Body of pancreas (tissue), 4 donors: ENCODE results near the gene RGL3. TPM values are rescaled to one million over a fixed set of nuclear protein-coding genes. Genes with fewer than 3 reads are reported as not detected.

Source experiments
- ATAC-seq: fragments of 150-250 bp; one replicate; pipeline ENCODE4 v1.9.1; 2016
- DNase-seq, 4 donors: peaks; one replicate each; pipeline ENCODE4 v3.0.0-alpha.2; 2019
- H3K27ac ChIP-seq, 4 donors: fragments of 200-600 bp; sonication (generic); 1 replicate in 3 of 4; 2 replicates in 1 of 4; pipeline versions ENCODE4 v1.5.1 to v1.6.1; 2016 to 2019; ENCODE audit warnings: mild to moderate bottlenecking in 1 of 4, mixed read lengths in 1 of 4, moderate library complexity in 1 of 4
- H3K27me3 ChIP-seq, 2 donors: fragments of 200-600 bp; sonication (generic); one replicate each; pipeline ENCODE4 v1.6.0; 2016; ENCODE audit warnings: mild to moderate bottlenecking in 1 of 2
- H3K36me3 ChIP-seq, 2 donors: fragments of 200-600 bp; sonication (generic); replicated peaks in 1 of 2; 2 replicates each; pipeline ENCODE4 v1.5.1; 2016; ENCODE audit warnings: low read depth in 2 of 2; ENCODE audit not compliant: insufficient read depth in 1 of 2
- H3K4me1 ChIP-seq: fragments of 200-600 bp; sonication (generic); one replicate; pipeline ENCODE4 v1.6.0; 2016
- H3K4me3 ChIP-seq, 2 donors: fragments of 200-600 bp; sonication (generic); 1 replicate in 1 of 2; 2 replicates in 1 of 2; pipeline ENCODE4 v1.5.1; 2016 to 2019
- H3K9me3 ChIP-seq, 3 donors: fragments of 200-600 bp; sonication (generic); 1 replicate in 2 of 3; 2 replicates in 1 of 3; pipeline ENCODE4 v1.5.1; 2016
- CTCF ChIP-seq, 7 experiments: fragments of 450-650 bp in 4 of 7; fragments of 200-600 bp in 3 of 7; sonication (generic) in 3 of 7; IDR thresholded peaks; one replicate each; pipeline ENCODE4 v1.5.1; 2016 to 2019; ENCODE audit warnings: antibody characterized with exemption in 7 of 7
- POLR2A ChIP-seq, 3 donors: fragments of 450-650 bp; IDR thresholded peaks; one replicate each; pipeline ENCODE4 v1.6.1; 2016; ENCODE audit warnings: antibody characterized with exemption in 3 of 3, mild to moderate bottlenecking in 2 of 3
- WGBS, 2 donors: methylation state at CpG; one replicate each; pipeline ENCODE4 v1.1.5; 2017; 5-methylcytosine and 5-hydroxymethylcytosine counted together
- intact Hi-C: fragments of 100-400 bp; cut with DNase I; formaldehyde crosslinking; loops from one replicate; pipeline ENCODE4 v1.15.1; 2023
- total RNA-seq, 2 donors: library from RNA; depleted of rRNA; stranded (reverse); fragments of >200 nt; gene quantifications; one replicate each; pipeline ENCODE4 v1.1.0, GENCODE V29; 2016

RGL3 gene
- total RNA-seq, 2 donors from 2014 or later: 35.0 to 56.0 TPM

DNA sequence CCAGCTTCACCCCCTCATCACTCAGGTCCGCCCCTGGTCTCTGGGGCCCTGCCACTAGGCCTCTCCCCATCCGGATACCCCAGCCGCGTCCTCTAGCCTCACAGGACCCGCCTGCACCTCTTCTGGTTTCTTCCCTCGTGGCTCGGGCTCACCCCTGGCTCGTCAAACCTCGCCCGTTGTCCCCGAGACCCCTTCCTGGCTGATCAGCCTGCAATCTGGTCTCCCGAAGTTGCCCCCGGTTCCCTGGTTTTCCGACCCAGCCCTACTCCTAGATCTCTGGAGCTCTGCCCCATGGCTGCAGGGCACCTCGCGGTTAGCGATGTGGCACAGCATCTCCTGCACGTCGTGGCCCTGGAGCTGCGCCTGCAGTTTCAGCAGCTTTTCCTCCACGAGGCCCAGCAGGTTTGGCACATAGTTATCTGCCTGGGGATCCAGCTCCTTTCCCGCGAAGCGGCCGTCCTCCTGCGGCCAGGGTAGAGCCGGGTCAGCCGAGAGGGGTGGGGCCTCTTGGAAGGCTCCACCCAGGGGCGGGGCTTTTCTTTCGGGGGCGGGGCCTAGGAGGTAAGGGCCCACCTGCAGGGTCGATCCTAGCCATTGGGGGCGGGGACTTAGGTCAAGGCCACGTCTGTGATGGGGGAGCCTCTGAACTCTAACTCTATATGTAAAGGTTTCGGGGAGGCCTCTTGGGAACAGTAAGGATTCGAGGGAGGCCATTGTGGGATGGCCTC lies 2.4 kb upstream of the RGL3 start:
- Histone ChIP-seq H3K27ac (peak overlapping the region in 2 of 4 donors; percentile 46 to 50), H3K4me3 (no peak overlapping the region), H3K27me3 (no peaks in the 10 kb centered on the region), H3K36me3 (no peaks in the 10 kb centered on the region), H3K4me1 (peaks cover 44% of the 10 kb centered on the region), H3K9me3 (no peaks in the 10 kb centered on the region)
- ATAC-seq (peak; percentile 8), DNase-seq (peak; percentile 22 to 50 (median 38))
- intact Hi-C loops: no loop called here
- 29 to 65% methylated on average over 21 to 34 of the region's 36 CpGs for WGBS, 2 donors
- TF ChIP-seq POLR2A (IDR thresholded peaks at IDR 0.05) (no peak), CTCF (IDR thresholded peaks at IDR 0.05) (no peak)

DNA sequence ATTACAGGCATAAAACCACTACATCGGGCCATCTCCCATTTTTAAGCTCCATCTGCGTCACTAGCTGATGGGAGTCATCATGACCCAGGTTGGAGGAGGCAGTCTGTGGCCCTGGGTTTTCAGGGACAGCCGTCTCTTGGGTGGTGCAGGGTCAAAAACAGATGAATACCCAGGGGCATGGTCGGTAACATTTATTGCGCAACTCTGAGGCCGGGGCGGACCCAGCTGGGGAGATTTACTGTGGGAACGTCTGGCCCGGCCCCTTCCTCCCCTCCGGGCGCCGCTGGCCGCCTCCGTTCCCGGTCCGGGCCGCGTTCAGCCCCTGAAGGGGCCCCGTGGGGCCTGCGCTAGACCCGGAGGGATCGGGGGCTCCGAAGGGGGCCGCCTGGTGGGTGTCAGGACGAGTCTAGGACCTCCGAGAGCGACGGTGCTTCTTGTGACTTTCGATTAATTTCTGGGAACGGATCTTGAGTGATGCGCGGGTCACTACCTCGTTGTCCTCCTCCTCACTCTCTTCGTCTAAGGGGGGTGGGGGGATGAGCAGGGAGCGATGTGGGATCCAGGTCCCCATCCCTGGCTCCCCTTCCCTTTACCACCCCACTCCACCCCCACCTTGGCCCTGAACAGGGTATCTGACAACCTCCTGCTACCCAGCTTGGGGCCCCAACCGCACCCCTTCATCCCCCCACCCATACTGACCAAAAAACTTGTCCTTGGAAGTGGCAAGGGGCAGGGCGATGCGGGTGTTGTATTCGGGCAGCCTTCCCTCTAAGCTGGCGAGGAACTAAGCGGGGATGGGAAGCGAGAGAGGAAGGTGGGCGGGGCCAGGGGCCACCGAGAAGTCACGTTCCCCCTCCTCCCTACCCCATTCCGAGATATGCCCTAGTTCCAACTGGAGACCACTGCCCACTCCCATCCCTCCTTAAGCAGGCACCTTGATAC lies 1.6 kb upstream of the RGL3 start:
- H3K9me3 ChIP-seq: no peaks in the 10 kb centered on the region
- no peaks in the 10 kb centered on the region for H3K27me3 ChIP-seq
- peak in 3 of 4 donors; percentile 16 to 33 (median 29) for DNase-seq
- no peak for ATAC-seq
- no peaks in the 10 kb centered on the region for H3K36me3 ChIP-seq
- WGBS, 2 donors: 29 to 60% methylated on average over 18 to 45 of the region's 46 CpGs
- no peak overlapping the region for H3K27ac ChIP-seq
- intact Hi-C loops: no loop called here
- peaks cover 44% of the 10 kb centered on the region for H3K4me1 ChIP-seq
- H3K4me3 ChIP-seq: no peak overlapping the region
- TF ChIP-seq POLR2A (IDR thresholded peaks at IDR 0.05) (no peak), CTCF (IDR thresholded peaks at IDR 0.05) (no peak)

GRCh38 chr19:11418094-11418548 lies 993 bp downstream of the RGL3 start:
- TF ChIP-seq CTCF (IDR thresholded peaks at IDR 0.05) (no peak), POLR2A (IDR thresholded peaks at IDR 0.05) (no peak)
- H3K9me3 ChIP-seq: no peaks in the 10 kb centered on the region
- H3K4me1 ChIP-seq: peaks cover 37% of the 10 kb centered on the region
- H3K36me3 ChIP-seq: no peaks in the 10 kb centered on the region
- no peaks in the 10 kb centered on the region for H3K27me3 ChIP-seq
- no peak for DNase-seq
- ATAC-seq: no peak
- intact Hi-C loops: no loop called here
- 4 to 10% methylated on average over 12 to 16 of the region's 16 CpGs for WGBS, 2 donors
- H3K4me3 ChIP-seq: peak overlapping the region; percentile 39 to 55
- H3K27ac ChIP-seq: peak overlapping the region; percentile 75 to 84 (median 81)

- DNase-seq (no peak), ATAC-seq (no peak)
- Histone ChIP-seq H3K27ac (no peak overlapping the region), H3K27me3 (no peaks in the 10 kb centered on the region), H3K9me3 (no peaks in the 10 kb centered on the region), H3K4me1 (peaks cover 21% of the 10 kb centered on the region), H3K4me3 (no peak overlapping the region), H3K36me3 (no peaks in the 10 kb centered on the region)
- TF ChIP-seq CTCF (IDR thresholded peaks at IDR 0.05) (no peak), POLR2A (IDR thresholded peaks at IDR 0.05) (no peak)
- 94 to 95% methylated on average over 17 of the region's 17 CpGs for WGBS, 2 donors
- intact Hi-C loops: no loop called here
These were observed 2.6 kb downstream of the RGL3 start for GRCh38 chr19:11416346-11417052.
